Posterior cingulate gyrus (tissue), 11 donors: ENCODE measurements around the gene ETS1.

Experiments
- DNase-seq, 10 donors: peaks; one replicate each; pipeline versions ENCODE4 v3.0.0 to v3.0.0-alpha.2; 2020 to 2021; ENCODE audit warnings: mixed read lengths in 3 of 10
- intact Hi-C: fragments of 100-400 bp; cut with DNase I; formaldehyde crosslinking; loops from one replicate; pipeline ENCODE4 v1.15.1; 2023

ETS1 gene

DNA sequence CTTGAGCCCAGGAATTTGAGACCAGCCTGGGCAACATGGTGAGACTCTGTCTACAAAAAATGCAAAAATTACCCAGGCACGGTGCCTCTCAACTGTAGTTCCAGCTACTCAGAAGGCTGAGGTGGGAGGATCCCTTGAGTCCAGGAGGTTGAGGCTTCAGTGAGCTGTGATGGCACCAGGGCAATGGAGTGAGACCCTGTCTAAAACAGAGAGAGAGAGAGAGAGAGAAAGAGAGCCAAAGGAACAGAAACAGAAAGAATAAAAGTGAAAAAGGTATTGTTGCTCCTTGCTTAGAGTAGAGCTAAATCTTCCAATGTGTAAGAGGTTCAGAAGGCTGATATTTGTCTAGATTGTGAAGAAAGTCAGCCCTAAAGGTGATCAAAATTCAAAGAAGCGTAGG is 8.9 kb upstream of the ETS1 start:
- DNase-seq, result no peak
- intact Hi-C loops, result no loop called here

DNA sequence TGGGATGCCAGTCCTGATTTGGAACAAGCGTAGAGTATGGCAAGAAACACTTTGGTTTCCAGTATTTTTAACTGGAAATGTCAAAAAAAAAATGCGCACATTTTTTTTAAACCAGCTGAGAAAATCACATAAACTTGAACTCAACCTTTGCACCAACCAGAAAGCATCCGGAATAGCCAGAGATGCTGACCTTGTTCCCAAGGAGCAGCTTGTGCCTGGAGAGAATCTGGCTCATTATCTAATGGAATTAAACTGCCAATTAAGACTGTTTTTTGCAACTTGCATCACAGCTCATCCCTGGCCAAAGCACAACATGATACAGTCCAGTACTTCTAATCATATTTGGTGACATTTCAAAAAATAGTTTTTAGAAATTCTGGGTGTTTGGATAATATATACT is 8.4 kb upstream of the ETS1 start:
- intact Hi-C loops, result no loop called here
- no peak for DNase-seq

GRCh38 chr11:128595221-128595620 is 7.9 kb upstream of the ETS1 start:
- no peak for DNase-seq
- intact Hi-C loops, result no loop called here

GRCh38 chr11:128594226-128594625 is 6.9 kb upstream of the ETS1 start:
- no peak for DNase-seq
- intact Hi-C loops, result no loop called here

DNA sequence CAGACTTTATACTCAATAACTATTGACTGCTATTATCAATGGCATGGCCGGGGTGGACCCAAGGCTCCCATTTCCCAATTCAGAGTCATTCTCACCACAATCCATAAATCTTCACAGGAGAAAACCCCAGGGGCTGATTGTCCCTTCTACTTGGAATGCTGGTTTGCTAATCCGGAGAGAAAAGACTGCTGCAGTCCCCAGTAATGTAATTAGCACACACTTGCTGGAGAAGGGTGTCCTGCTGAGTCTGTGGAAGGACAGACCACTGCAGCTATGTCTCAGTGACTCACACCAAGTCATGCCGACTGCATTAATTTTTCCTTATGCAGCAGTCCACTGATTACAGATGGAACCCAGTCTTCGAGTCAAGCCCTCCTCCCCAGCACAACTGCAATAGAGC is 5.9 kb upstream of the ETS1 start:
- intact Hi-C loops, result no loop called here
- DNase-seq, result no peak

- DNase-seq, result no peak
- intact Hi-C loops, result no loop called here
These were observed 5.1 kb upstream of the ETS1 start for GRCh38 chr11:128592454-128592853.

- intact Hi-C loops, result no loop called here
- DNase-seq, result no peak
These were observed 3.2 kb upstream of the ETS1 start for GRCh38 chr11:128590587-128590986.

- intact Hi-C loops, result no loop called here
- DNase-seq, result no peak
These were observed 2.6 kb upstream of the ETS1 start for GRCh38 chr11:128589998-128590397.

DNA sequence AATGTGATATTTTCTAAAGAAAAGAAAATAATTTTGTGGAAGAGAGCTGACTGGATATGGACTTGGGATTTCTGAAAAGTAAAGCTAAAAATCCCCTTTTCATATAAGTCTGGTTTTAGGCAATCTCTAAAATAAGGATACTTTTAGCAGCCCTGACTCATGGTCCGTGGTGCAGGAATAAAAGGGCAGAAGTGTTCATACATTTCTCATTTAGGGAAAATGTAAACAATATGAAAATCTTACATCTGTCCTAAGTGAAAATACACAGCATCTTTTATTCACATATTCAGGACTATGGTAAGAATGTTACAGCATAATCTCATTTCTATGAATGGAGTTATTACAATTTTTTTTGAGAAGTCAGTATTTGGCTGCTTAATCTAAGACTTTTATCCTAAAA is 735 bp upstream of the ETS1 start:
- intact Hi-C loops, result no loop called here
- DNase-seq, result no peak

- no peak for DNase-seq
- intact Hi-C loops, result no loop called here
These were observed 669 bp downstream of the ETS1 start for GRCh38 chr11:128586689-128587088.

GRCh38 chr11:128585498-128586238 is 1.7 kb downstream of the ETS1 start:
- intact Hi-C loops, result no loop called here
- DNase-seq, result peak in 1 of 10 donors; percentile 72

- intact Hi-C loops, result no loop called here
- DNase-seq, result no peak
These were observed 3.1 kb downstream of the ETS1 start for GRCh38 chr11:128584253-128584652.

DNA sequence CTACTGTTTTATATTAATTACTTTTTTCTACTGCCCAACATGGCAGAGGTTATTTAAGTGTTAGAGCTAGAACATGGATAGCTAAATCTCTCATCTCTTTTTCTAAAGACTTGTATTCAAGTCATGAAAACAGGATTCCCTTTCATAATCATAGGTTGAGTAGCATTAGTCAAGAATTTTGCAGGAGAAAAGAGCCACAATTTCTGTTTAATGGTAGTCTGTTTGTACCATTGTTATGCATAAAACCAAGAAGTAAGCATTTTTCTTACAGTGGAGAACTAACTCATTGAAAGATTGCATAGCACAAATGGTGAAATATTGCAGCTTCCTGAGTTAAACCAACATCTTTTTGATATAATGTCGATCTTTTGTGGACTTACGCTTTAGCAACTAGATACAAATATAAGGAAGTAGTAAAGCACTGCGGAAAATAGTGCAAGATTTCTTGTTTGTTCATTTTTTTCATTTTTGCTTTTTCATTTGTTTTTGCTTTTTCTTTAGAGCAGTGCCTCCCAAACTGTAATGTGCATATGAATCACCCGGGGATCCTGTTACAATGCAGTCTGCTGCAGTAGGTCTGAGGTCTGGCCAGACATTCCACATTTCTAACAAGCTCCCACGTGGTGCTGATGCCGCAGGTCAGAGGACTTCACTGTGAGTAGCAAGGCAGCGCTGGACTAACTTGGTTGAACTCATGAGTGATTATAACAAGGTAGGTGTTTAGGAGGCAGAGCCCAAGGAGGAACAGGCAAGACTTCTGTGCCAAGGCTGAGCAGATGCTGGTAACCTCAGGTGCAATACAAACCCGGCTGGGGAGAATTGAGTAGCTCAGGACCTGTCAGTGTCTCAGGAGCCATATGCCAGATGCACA is 4.6 kb downstream of the ETS1 start:
- no peak for DNase-seq
- intact Hi-C loops, result no loop called here

DNA sequence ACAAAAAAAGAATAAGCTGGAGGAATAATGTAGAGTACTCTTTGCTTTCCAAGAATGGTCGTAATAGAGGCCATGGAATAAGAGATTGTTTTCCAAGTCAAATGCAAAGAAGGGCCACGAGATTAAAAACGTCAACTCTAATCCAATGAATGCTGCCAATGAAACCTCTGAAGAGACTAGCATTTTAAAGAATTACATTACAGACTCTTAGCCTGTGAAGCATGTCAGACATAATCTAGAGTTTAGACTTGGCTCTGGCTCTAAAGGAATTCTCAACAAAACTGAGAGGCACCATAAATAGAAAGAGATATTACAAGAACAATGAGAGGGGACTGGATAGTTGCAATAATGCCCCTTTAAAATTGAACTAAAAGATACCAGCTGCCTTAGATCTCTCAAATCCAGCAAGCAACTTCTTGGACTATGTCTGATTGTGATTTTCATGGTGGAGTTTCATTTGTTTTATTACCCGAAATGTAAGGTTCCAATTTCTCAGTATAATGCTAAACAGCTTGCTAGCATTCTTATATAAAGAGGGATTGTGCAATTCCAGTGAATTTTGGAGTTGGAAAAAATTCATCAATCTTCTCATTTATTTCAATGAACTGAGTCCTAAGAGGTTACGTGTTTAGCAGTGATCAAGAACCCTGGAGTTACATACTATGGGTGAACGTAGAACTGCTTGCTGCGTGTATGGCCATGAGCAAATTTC is 5.6 kb downstream of the ETS1 start:
- intact Hi-C loops, result no loop called here
- no peak for DNase-seq

DNA sequence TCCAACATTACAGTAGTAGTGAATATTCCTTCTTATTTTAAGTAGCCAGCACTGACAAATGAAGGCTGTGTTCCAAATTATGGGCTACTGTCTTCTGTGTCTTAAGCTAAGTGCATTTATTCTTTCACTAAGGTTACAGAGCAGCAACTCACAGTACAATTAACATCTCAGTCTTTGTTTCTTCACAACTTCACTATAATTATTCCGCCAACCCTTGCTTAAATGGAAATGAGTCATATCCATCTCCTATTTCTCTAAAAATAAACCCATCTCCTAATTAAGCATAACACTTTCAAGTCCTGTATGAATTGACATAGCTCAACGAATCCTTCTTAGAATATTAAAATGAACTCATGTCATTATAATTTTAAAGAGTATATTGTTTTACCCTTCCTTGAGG is 6.7 kb downstream of the ETS1 start:
- intact Hi-C loops, result no loop called here
- no peak for DNase-seq

DNA sequence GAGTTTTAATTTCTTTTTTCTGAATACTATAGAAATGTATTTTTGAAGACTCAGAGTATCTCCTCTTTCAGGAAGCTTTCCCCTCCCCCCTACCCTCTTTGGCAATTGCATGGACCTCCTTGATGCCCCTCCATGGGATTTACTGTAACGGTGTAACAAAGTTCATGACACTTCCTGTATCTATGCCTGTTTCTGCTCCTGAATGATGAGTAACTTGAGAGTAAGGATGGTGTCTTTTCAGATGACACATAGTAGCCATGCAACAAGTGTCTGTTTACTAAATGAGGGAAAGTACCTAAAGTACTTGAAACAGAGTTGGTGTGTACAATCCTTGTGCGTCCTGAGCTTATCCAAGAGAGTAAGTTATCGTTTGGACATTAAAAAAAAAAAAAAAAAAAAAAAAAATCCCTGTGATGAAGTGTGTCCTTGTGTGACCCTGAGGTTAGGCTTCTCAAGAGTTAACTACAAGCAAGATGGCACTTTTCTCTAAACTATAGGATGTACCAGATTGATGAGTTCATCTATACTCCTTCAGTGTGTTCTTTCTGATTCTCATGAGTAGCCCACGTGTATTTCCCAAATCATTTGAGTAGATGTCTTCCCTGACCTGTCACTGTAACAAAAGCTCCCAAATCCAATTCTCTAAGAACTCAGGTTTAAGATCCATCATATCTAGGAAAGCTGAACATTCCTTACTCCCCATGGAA is 7.4 kb downstream of the ETS1 start:
- intact Hi-C loops, result no loop called here
- no peak for DNase-seq

DNA sequence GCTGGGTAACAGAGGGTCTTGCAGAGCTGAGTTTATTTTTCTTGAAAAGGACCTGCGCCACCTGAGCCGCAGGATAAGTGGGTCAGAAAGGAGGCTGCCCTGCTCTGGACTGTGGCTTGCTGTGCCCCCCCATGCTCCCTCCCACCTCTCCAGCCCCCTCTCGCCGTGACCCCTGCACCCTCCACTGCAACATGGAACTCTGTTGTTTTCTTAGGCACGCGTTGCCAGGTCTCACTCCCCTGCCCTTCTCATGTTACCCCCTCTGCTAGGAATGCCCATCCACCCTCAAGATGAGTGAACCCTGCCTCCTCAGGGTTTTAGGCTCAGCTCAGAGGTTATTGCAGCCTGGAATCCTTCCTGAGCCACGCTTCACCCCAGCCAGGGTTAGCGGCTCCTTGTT is 10.8 kb downstream of the ETS1 start:
- no peak for DNase-seq
- intact Hi-C loops, result no loop called here

DNA sequence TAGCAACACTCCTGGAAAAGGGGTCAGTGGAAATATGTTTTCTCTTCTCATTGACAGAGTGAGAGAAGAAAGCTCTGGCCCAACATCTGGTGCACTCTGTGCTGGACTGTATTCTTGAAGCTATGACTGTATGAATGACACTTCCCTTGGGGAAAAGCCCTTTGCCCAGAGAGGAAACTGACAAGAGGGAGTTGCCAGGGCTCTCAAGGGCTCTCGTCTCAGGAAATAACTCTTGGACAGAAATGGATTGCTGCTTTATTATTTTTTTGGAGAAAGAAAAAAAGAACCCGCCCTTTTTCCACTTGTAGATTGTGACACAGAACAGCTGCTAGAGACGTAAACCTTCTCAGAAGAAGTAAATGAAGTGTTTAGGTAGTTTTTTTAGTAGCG is 11.4 kb downstream of the ETS1 start:
- no peak for DNase-seq
- intact Hi-C loops, result no loop called here

- intact Hi-C loops, result no loop called here
- no peak for DNase-seq
These were observed 12.0 kb downstream of the ETS1 start for GRCh38 chr11:128575174-128575960.

DNA sequence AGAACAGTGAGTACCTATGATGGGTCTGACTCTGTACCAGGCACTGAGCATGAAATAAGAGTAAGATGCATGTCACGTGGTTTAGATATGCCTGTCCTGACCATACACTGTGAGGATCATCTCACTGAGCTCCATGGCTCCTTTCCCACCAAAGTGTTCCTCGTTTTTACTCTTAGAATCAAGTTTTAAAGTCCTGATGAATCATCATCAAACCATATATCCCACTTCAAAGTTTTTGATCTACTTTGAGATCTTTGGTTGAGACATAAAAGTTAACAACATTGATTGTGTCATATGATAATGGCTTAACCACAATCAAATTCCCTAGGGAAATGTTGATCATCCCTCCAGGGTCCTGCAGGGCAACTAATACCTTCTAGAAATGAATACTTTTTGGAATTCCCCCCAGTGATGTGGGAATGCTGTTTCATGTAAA is 12.8 kb downstream of the ETS1 start:
- no peak for DNase-seq
- intact Hi-C loops, result no loop called here
